ENCODE results near the gene MEN1.

The MEN1 gene

DNA sequence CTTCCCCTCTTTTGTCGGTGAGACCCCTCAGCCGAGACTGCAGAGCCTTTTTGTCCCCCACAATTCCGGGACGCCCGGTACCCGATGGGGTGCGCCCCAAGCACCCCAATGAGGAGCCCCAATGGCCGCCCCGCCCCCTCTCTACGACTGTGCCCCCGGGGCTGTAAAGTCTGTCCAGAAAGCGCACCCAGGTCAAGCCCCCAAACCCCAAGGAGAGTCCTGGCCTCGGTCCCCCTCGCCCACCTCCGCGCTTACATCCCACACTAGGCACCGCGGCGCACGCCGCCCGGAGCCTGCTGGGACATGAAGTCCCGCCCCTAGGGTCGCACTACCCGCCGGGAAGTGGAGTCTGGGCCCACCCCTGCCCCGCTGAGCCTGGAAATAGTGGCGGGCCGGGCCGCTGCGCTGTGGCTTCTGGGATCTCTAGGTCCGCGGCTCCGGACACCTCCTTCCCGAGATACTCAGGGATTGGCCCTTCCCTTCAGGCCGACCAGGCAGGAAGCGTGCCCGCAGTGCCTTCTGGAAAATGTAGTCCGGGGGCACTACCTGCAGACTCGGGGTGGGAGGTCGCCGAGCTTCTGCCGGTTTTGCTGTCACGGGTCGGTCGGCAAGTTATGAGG lies at the start of gene MEN1:
Gene MEN1 (minus strand): TSS at position 281 of the 620 bp plus-strand sequence. CDS start 442 bp downstream, outside the sequence.
- no peaks in the 10 kb centered on the region for H3K4me1 ChIP-seq (ENCODE audit: insufficient read depth, low read length)
- H3K9ac ChIP-seq (ENCODE audit: low read depth, low read length), result peak within 1 kb of the TSS; percentile 91
- no peaks in the 10 kb centered on the region for H3K9me3 ChIP-seq (ENCODE audit: control insufficient read depth, insufficient read depth, low read length)
- H3K36me3 ChIP-seq (ENCODE audit: insufficient read depth, low read length), result peaks cover 2% of the 10 kb centered on the region; the same call in 1 of the 2 replicates

DNA sequence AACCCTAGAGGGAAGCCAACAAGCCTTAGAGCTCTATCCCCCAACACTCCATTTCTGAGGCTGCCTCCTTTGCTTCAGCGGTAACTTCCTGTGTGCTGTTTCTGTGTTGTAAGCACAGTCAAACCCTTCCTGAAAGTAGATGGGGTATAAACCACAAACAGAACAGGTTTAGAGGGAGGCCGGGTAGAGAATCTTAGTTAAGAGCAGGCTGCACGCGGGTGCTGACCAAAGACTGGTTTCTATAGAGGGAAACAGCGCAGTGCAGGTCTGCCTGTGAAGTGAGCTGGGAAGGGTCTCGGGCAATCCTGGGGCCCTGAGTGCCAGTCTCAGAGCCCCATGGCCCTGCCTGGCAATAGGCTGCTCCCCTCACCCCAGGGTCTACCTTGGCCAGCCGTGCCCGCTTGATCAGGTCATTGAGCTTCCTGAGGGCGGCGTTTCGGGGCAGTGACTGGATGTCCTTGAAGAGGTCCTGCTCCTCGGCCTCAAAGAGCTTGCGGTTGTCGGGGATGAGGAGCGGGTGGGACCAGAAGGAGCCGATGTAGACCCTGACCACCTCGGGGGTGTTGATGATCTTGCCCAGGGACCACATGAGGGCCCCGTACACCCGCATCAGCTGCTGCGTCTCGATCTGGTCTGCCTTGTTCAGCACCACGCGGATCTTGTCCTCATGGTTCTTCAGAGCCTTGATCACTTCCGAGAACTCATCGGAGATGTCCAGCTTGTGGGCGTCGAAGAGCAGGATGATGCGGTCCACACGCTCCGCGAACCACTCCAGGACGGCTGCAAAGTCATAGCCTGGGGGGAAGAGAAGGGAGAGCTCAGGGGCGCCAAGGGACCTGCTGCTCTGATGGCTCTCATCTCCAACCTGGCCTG lies 49.4 kb upstream of the MEN1 start:
- no peaks in the 10 kb centered on the region for H3K36me3 ChIP-seq (ENCODE audit: insufficient read depth, low read length)
- no peak overlapping the region for H3K9ac ChIP-seq (ENCODE audit: low read depth, low read length)
- no peaks in the 10 kb centered on the region for H3K9me3 ChIP-seq (ENCODE audit: control insufficient read depth, insufficient read depth, low read length)
- H3K4me1 ChIP-seq (ENCODE audit: insufficient read depth, low read length), result peaks cover 31% of the 10 kb centered on the region

DNA sequence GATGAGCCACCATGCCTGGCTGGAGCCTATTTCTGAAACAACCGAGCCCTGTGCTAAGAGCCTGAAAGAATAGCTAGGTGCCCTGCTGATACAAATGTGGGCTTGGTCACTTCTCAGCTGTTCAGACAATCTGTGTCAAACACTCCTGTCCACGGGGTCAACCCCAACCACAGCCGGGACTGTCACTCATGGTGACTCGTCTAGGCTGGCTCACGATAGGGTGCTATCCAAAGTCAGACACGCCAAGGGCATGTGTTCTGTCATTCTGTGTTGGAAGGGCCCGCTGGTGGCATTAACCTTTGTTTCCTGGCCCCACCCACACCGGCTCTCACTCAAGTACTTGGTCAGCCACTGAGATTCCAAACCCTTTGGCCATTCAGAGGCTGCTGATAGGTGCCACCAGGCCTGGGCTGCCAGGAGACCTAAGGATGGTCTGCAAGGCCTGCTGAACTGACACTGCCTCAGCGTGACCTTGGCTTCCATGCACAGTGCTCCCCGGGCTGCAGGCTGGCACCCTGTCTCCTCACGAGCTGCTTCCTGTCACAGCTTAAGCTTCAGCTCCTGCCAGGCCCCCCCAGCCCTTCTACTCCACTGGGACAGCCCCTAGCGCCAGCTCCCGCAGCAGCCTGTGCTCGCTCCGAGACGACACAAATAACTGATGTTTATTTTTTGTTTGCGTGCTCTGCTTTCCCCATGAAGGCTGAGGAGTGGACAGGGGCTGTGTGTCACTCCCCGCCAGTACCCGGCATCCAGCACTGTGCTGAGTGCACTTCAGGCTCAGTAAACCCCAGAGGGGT lies 48.3 kb upstream of the MEN1 start:
- H3K9me3 ChIP-seq (ENCODE audit: control insufficient read depth, insufficient read depth, low read length), result no peaks in the 10 kb centered on the region
- H3K4me1 ChIP-seq (ENCODE audit: insufficient read depth, low read length), result peaks cover 26% of the 10 kb centered on the region; the same call in 1 of the 2 replicates
- no peak overlapping the region for H3K9ac ChIP-seq (ENCODE audit: low read depth, low read length)
- H3K36me3 ChIP-seq (ENCODE audit: insufficient read depth, low read length), result no peaks in the 10 kb centered on the region

DNA sequence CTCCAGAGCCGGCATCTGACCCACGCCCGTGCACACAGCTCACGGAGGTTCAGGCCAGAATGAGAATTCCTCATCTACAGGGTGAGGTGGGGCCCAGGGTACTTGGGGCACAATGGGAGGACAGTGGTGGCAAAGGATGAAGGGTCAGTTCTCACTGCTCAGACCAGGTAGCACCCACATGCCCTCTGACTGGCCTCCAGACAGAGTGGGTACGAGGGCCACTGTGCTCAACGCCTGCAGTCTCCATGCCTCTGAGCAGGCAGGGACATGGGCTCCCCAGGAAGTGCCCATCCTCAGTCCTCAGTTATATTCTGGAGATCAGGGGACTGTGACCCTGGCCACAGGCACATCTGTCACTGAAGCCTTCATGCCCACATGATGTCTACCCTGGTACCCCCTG lies 47.1 kb upstream of the MEN1 start:
- no peak overlapping the region for H3K9ac ChIP-seq (ENCODE audit: low read depth, low read length)
- no peaks in the 10 kb centered on the region for H3K9me3 ChIP-seq (ENCODE audit: control insufficient read depth, insufficient read depth, low read length)
- H3K36me3 ChIP-seq (ENCODE audit: insufficient read depth, low read length), result no peaks in the 10 kb centered on the region
- H3K4me1 ChIP-seq (ENCODE audit: insufficient read depth, low read length), result peaks cover 15% of the 10 kb centered on the region; the same call in 1 of the 2 replicates

DNA sequence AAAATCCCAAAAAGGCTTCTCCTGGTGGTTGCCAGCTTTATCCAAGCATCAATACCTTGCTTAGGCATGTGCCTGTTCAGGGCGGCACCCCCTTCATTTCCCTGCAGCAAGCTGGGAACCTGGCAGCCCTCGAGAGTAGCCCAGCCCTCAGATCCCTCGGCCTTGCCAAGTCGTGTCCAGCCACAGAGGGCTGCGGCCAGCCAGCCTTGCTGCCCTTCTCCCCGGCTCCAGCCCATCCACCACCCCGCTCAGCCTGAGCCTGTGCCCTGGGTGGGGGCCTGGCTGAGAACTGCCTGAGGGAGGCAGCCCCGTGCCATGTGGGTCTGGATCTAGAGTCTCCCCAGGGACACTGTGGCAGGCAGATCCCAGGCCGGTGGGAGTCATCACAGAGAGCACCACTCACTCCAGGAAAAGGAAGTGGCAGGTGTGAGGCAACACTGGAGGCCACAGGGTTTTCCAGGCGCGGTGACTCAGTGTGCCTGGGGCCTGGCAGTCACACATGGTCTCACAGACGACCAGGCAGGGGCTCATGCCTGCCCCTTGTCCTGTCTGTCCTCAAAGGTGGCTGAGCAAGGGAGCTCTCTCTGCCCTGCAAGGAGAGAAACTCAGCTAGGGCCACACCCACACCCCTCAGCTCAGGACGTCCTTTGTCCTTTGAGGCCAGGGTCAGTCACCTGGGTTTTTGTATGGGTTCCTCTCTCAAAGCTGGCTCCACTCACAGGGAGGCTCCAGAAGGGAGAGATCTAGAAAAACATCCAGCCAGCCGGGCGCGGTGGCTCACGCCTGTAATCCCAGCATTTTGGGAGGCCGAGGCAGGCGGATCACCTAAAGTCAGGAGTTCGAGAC lies 46.3 kb upstream of the MEN1 start:
- H3K9ac ChIP-seq (ENCODE audit: low read depth, low read length), result no peak overlapping the region
- peaks cover 17% of the 10 kb centered on the region for H3K4me1 ChIP-seq (ENCODE audit: insufficient read depth, low read length)
- H3K36me3 ChIP-seq (ENCODE audit: insufficient read depth, low read length), result no peaks in the 10 kb centered on the region
- no peaks in the 10 kb centered on the region for H3K9me3 ChIP-seq (ENCODE audit: control insufficient read depth, insufficient read depth, low read length)

DNA sequence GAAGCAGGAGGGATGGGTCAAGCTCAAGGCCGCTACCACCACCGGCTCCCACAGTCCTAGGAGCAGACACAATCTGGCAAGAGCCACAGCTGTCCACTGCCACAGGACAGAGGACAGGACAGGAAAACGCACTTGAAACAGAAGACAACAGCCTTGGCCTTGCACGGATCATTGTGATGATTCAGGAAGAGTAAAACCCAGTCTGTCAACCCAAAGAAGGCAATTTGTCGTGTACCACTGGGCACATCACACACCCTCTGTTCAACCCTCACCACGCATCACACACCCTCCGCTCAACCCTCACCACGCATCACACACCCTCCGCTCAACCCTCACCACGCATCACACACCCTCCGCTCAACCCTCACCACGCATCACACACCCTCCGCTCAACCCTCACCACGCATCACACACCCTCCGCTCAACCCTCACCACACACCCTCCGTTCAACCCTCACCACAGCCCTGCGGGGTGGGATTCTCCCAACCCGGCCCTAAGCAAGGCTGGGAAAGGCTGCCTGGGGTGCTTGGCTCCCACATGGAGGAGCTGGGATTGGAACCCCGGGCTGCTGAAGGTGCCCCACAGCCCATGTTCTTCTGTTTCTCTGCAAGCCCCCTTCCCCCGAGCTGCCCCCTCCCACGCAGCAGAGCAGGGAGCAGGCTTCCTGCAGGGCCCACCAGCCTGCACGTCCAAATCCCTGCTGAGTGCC lies 45.4 kb upstream of the MEN1 start:
- no peaks in the 10 kb centered on the region for H3K36me3 ChIP-seq (ENCODE audit: insufficient read depth, low read length)
- H3K9ac ChIP-seq (ENCODE audit: low read depth, low read length), result no peak overlapping the region
- H3K9me3 ChIP-seq (ENCODE audit: control insufficient read depth, insufficient read depth, low read length), result no peaks in the 10 kb centered on the region
- H3K4me1 ChIP-seq (ENCODE audit: insufficient read depth, low read length), result peaks cover 26% of the 10 kb centered on the region

DNA sequence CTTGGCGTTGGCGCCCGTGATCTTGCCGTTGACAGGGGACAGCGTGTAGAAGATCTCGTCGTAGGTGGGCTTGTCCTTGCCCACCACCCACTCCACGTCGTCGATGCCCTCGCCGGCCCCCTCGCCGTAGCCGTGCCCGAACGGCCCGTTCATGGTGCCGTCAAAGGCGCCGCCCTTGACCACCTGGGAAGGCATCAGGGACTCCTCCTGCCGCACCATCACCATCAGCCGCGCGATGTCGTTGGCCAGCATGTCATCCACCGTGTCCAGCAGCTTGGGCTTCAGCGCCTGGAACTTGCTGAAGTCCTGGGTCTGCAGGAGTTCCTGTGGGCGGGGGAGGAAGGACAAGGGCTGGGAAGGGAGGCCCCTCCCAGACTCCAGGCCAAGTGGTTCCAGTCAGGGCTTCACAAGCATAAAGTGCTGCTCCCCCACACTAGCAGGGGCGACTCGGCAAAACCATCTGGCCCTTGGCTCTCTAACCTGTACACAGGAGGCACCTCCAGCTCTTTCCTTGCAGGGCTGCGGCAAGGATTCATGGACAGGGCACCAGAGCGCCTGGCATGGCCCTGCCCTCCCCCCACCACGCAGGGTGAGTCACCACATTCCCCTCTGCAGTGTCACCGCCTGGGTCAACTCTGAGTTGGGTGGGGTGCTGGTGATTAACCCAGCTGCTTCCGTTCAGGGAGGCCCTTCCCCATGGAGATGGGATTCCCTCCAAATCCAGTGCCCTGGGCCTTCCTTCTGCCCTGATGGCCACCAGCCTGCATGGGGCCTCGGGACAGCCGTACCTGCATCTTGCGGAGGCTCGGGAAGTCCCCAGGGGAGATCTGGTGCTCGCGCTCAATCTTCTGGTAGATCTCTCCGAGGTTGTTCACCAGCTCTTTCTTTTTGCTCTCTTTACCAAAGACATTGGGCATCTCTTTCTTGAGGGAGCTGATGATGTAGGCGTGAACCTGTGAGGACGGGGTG lies 44.5 kb upstream of the MEN1 start:
- H3K9ac ChIP-seq (ENCODE audit: low read depth, low read length), result no peak overlapping the region

DNA sequence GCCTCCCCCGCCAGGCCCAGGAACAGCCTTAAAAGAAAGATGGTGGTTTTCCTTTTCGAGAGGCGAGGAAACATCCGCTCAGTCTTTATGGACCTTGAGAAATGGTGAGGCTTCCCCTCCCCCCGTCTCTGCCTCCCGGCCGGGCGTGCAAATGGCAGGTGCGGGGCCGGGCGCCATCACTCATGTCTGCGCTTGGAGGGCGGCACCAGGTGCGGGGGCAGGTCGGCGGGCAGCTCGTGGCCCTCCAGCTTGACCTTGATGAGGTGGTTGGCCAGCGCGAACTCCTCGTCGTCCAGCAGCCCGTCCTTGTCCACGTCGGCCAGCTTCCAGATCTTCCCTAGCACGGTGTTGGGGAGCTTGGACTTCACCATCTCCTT lies 43.8 kb upstream of the MEN1 start:
- no peaks in the 10 kb centered on the region for H3K36me3 ChIP-seq (ENCODE audit: insufficient read depth, low read length)
- peaks cover 26% of the 10 kb centered on the region for H3K4me1 ChIP-seq (ENCODE audit: insufficient read depth, low read length)
- H3K9me3 ChIP-seq (ENCODE audit: control insufficient read depth, insufficient read depth, low read length), result no peaks in the 10 kb centered on the region
- no peak overlapping the region for H3K9ac ChIP-seq (ENCODE audit: low read depth, low read length)

More for the DNA sequence above, 44.5 kb upstream of the MEN1 start:
- Histone ChIP-seq H3K36me3 (ENCODE audit: insufficient read depth, low read length) (no peaks in the 10 kb centered on the region), H3K9me3 (ENCODE audit: control insufficient read depth, insufficient read depth, low read length) (no peaks in the 10 kb centered on the region), H3K4me1 (ENCODE audit: insufficient read depth, low read length) (peaks cover 26% of the 10 kb centered on the region)

DNA sequence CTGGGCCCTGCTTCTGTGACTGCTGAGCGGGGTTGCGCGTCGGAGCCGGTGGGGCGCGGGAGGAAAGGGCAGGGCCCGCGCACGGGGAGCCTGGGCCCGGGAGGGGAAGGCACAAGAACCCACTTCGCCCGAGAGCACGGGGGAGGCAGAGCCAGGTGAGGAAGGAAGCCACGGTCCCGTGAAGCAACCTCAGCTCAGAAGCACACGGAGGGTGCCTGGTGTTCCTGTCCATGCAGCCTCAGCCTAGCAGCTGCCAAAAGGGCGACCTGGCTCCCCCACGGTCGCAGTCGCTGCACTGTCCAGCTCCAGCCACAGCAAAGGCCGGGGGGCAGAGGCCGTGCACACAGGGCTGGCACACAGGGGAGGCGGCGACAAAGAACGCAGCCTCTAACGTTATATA lies 43.4 kb upstream of the MEN1 start:
- H3K9me3 ChIP-seq (ENCODE audit: control insufficient read depth, insufficient read depth, low read length), result no peaks in the 10 kb centered on the region
- H3K9ac ChIP-seq (ENCODE audit: low read depth, low read length), result no peak overlapping the region
- peaks cover 26% of the 10 kb centered on the region for H3K4me1 ChIP-seq (ENCODE audit: insufficient read depth, low read length)
- no peaks in the 10 kb centered on the region for H3K36me3 ChIP-seq (ENCODE audit: insufficient read depth, low read length)

DNA sequence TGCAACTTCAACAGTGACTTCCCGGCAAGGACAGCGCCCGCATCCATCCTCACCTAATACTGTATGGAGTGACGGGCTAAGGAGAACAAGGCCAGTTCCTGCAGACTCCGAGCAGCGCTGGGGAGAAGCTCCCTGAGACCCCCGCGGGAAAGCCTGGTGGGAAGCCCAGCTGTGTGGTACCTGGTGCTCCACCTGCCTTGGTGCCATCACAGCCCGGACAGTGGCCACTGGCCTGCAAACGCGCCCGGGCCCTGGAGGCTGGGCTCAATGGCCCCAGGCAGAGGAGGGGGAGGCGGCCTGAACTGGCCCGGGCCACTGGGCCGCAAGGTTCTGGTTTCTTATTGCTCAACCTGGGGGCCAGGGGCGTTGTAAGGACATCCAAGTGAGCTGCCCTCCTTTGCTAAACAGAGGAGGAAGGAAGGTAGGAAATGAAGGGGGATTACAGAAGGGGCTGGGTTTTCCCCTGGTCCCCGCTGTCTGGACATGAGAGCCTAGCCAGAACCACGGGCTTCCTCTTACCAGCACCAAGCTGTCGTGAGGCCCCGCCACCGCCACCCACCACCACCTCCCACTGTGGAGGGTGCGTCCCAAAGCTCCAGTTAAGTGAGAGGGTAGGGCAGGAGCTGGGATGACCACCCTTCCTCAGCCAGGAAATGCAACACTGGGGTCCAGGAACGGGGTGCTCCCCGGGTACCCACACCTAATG lies 42.6 kb upstream of the MEN1 start:
- Histone ChIP-seq H3K36me3 (ENCODE audit: insufficient read depth, low read length) (no peaks in the 10 kb centered on the region), H3K4me1 (ENCODE audit: insufficient read depth, low read length) (peaks cover 29% of the 10 kb centered on the region), H3K9me3 (ENCODE audit: control insufficient read depth, insufficient read depth, low read length) (no peaks in the 10 kb centered on the region), H3K9ac (ENCODE audit: low read depth, low read length) (no peak overlapping the region)

DNA sequence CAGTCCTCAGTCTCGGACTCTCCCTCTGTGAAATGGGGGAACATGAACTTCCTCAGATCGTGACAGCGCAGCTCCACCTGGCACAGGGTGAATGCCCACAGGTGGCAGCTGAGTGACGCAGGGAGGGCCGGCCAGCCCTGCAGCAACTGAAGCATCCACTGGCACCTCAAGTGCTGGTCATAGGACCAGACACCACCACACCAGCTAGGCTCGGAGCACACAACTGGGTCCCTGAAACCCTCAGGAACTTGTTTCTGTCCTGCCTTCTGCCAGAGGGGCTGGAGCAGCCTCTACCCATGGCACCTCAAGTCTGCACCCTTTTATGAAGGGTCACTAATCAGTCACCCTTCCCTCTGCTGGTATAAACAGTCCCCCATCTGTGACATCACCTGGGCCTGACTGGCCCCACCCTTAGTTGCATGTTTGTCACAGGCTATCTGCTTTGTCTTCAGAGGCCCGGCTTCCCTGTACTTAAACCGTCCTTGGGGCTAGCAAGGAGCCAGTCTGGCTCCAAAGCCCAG lies 41.5 kb upstream of the MEN1 start:
- Histone ChIP-seq H3K4me1 (ENCODE audit: insufficient read depth, low read length) (peaks cover 29% of the 10 kb centered on the region), H3K9ac (ENCODE audit: low read depth, low read length) (no peak overlapping the region), H3K36me3 (ENCODE audit: insufficient read depth, low read length) (no peaks in the 10 kb centered on the region), H3K9me3 (ENCODE audit: control insufficient read depth, insufficient read depth, low read length) (no peaks in the 10 kb centered on the region)

DNA sequence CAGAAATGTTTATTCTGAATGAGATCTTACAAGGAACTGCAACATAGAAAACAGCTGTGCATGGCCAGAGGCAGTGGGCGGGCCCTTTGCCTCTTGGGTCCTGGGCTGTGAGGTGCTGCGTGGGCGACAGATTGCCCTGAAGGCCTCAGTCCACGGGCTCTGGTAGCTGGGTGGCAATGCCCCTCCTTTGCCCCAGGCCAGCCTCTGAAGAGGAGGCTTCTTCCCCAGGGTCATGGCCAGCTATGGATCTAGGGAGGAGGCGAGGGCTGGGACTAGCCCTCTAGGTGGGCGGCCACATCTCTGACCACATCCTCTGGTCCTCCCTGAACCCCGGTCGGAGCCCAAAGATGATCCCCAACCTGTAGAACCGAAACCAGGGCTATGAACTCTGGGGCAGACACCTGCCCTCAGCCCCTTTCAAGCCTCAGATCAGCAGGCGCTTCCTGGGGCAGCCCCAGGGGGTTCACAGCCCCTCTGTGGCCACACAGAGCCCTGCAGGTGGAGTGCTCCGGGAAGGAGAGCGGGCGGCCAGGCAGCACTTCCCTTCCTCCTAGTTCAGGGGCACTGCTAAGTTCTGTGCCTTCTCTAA lies 40.7 kb upstream of the MEN1 start:
- no peak overlapping the region for H3K9ac ChIP-seq (ENCODE audit: low read depth, low read length)

More for the DNA sequence above, 40.7 kb upstream of the MEN1 start:
- Histone ChIP-seq H3K36me3 (ENCODE audit: insufficient read depth, low read length) (no peaks in the 10 kb centered on the region), H3K4me1 (ENCODE audit: insufficient read depth, low read length) (peaks cover 29% of the 10 kb centered on the region), H3K9me3 (ENCODE audit: control insufficient read depth, insufficient read depth, low read length) (no peaks in the 10 kb centered on the region)
